ENCODE measurements around the gene SRSF9.

The SRSF9 gene

DNA sequence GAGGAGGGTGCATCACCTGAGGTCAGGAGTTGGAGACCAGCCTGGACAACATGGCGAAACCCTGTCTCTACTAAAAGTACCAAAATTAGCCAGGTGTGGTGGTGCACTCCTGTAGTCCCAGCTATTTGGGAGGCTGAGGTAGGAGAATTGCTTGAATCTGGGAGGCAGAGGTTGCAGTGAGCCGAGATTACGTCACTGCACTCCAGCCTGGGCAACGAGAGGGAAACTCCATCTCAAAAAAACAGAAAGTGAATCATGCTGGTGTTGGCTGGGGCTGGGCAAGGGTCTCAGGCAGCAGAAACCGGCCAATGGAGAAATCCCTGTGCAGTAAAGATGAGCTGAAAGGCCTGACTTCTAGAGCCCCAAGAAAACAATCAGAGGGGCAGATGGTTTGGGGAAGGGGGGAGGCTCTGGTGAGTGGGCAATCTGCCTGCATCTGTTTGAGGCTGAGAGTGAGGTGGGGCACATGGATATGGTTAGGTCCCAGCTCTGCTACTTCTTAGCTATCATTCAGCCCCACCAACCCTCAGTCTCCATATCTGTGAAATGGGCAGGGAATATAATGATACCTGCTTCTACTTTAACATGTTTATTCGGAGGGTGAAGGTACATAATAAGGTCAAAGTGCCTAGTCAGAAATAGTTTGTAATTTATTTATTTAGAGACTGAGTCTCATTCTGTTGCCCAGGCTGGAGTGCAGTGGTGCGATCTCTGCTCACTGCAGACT, 52.9 kb downstream of the SRSF9 start:
- Mint-ChIP-seq H3K36me3 (ENCODE audit: low read depth) (no peaks in the 10 kb centered on the region), H3K4me1 (ENCODE audit: low read depth) (no peaks in the 10 kb centered on the region), H3K4me3 (no peak overlapping the region), H3K27ac (no peak overlapping the region), H3K27me3 (no peaks in the 10 kb centered on the region), H3K9me3 (no peaks in the 10 kb centered on the region)

GRCh38 chr12:120413901-120414695, 55.5 kb downstream of the SRSF9 start:
- Mint-ChIP-seq H3K9me3 (no peaks in the 10 kb centered on the region), H3K4me3 (no peak overlapping the region), H3K36me3 (ENCODE audit: low read depth) (no peaks in the 10 kb centered on the region), H3K27me3 (no peaks in the 10 kb centered on the region), H3K4me1 (ENCODE audit: low read depth) (no peaks in the 10 kb centered on the region), H3K27ac (no peak overlapping the region)

- H3K27ac Mint-ChIP-seq = no peak overlapping the region
- H3K9me3 Mint-ChIP-seq = no peaks in the 10 kb centered on the region
- no peaks in the 10 kb centered on the region for H3K27me3 Mint-ChIP-seq
- H3K4me3 Mint-ChIP-seq = no peak overlapping the region
- no peaks in the 10 kb centered on the region for H3K4me1 Mint-ChIP-seq (ENCODE audit: low read depth)
- no peaks in the 10 kb centered on the region for H3K36me3 Mint-ChIP-seq (ENCODE audit: low read depth)
Observed at GRCh38 chr12:120412421-120412820, 57.1 kb downstream of the SRSF9 start.
